HuH-7 (cell line): Measurements from ENCODE around the gene TMEM255A.

Experiments
- DNase-seq: peaks from one replicate; pipeline ENCODE4 v3.0.0; 2011; ENCODE audit warnings: low spot score

TMEM255A gene

DNA sequence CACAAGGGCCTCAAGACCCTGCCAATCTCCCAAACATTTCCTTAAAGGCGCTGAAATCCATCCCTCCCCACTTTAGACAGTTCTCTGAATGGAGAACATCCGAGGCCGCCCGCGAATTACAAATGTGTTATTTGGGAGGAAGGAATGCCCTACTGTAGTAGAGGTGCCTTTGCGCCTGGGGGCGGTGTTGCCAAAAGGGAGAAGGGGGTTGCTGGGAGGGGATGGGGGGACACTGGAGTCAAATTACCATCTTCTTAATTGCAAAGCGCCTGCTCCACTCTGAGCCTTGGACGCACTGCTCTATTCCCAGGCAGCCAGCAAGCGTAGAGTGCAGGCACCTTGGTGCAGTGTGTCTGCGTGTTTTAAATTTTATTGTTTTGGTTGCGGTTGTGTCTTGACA, 2.7 kb downstream of the TMEM255A start:
- no peak for DNase-seq

DNA sequence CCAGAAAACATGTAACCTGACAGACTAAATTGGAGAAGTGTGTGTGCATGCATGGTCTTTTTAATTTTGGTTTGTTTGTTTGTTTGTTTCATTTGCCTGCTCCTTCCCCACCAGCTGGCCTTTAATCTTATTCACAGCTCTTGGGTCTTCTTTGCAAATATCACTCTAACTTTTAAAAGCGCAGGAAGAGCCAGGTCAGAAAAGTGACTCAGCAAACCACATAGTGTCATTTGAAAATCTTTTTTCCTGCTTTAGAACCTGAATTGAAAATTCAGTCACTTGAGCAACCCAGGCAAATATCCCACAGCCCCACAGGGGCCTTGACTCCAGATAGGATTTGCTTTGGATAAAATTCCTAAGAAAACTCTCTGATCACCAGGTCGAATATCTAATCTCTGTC, 4.6 kb downstream of the TMEM255A start:
- no peak for DNase-seq

DNA sequence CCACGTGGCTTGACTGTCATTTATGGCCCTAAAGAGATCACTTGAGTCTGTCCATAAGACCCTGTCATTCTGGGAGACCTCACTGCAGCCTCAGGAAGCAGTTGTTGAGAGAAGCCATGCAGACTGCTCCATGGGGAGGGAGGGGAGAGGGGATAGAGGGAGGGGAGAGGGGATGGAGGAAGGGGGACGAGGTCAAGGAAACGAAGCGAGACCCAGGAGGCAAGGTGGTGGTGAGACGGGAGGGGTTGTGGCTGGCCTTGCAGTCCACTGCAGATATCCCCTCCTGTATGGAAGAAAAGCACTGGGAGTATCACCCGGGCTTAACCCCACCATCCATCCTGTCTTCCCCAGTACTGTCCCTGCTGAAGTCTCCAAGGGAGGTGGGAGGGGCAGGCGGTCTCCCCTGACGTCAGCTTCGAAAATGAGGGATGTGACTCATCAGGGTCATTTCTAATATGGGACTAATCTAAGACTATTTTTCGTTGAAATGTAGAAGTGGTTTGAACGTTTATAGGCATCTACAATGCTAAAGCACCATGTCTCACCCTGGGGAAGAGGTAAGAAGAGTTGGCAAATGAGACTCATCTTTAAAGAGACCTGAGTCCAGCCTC, 5.6 kb downstream of the TMEM255A start:
- no peak for DNase-seq

DNA sequence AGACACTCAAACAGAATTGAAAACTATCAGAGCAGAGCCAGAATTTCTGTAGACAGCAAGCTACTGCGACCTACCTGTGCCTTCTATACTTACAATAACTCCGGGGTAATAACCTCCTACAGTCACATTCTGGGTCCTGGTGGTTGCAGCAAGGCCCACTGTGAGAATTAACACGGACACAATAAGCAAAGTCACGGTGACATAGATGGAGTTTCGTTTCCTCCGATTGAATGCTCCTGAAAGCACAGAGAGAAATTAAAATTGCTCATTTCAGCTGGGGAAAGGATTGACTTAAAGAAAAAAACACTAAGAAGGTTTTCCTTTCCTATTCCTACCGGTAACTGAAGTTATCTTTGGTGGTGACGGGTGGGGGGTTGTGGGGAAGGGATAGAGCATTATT, 7.0 kb downstream of the TMEM255A start:
- no peak for DNase-seq

DNA sequence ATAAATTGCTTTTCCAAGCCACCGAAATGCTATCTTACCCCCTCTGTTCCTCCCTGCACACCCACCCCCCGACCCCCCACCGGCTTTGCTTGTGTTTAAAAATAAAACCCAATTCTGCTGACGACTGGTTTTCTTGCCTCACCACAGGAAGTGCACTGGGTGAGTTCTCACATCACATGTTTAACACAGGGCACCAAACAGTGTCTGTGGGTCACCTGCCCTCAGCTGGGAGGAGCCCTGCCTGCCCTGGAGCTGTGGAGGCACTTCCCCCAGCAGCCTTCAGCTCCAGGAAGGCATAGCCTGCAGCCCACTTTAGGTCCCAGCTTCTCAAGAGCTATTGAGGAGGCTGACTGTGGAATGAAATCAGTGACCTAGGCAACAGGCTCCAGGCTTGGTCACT, 8.8 kb downstream of the TMEM255A start:
- no peak for DNase-seq

DNA sequence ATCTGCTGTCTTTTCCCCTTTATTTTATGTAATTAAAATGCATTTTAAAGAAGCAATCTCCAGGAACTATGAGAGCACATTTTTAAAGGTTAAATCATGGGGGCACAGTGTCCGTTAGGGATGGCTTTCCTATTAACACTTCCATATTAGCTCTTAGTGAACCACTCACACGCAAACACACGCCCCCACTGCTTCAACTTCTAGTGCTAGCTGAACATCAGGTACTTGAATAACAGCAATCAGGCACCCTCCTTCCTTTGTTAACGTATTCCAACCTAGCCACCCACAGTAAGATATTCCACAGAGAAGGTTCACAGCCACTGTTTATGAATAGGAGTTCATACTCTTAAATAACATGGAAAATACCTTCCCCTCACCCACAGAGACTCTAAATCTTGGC, 9.3 kb downstream of the TMEM255A start:
- no peak for DNase-seq

DNA sequence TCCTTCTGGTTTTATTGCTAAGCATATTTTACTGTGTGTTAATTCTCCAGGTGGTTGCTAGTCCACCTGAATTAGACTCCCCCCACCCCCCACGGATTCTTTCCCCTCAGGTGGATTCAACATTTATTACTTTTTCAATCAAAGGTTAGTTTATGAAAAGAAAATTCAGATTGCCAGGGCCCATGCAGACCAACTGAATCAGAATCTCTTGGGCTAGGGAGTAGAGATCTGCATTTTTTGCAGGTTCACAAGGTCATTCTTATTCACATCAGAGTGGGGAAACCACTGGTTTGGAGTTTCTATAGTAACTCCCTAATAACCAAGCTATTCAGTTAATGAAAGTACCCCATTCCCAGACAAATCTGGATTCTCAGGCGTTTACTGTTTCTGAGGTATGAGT, 9.8 kb downstream of the TMEM255A start:
- DNase-seq: no peak

DNA sequence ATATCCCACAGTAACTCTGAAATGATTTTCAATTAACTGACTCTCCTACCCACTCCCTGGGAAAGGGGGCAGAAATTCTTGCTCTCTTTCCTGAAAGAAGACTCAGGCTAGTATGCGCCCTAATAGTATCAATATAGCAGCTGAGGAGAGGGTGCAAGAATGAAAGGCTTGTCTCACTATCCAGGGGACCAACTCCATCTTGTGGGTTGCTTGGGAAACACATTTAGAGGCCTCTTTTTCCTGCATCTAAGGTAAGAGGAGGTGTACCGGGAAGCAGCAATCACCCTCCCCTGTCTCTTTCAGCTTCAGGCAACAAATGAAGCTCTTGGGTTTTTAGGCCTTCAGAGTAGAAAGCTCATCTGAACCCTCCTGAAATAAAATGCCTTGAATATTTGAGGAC, 11.3 kb downstream of the TMEM255A start:
- DNase-seq: no peak

DNA sequence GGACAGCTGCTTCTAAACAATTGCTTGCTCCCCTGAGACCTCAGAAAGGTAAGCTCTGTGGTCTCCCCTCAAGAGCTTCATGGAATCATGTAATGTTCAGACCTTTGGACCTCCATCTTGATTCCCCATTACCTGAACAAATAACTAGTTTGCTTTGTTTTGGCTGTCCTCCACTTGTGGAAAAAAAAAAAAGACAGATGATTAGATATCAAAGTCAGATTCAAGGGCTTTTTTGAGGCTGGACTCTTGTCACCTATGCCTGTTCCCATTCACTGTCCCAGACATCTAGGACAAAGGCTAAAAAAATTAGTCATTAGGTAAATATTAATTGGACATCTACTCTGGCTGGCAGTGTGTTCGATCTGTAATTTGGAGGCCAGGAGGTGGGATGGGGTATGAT, 13.3 kb downstream of the TMEM255A start:
- DNase-seq: no peak

DNA sequence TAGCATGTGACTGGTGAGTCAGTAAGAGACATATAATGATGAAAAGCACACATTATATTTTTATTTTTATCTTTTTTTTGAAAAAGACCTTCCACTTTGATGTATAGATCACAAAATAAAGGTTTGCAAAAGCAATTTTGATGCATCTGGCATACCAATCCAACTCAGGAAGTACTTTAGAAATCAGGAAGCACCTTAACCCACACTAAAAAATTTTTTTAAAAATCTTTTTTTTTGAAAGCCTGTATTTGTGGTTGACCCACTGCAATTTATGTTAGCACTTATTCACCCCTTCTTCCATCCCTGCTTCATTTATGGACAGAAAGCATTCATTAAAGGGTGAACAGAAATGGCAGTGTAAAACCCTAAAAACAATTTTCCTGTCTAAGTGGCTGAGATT, 16.6 kb downstream of the TMEM255A start:
- no peak for DNase-seq

DNA sequence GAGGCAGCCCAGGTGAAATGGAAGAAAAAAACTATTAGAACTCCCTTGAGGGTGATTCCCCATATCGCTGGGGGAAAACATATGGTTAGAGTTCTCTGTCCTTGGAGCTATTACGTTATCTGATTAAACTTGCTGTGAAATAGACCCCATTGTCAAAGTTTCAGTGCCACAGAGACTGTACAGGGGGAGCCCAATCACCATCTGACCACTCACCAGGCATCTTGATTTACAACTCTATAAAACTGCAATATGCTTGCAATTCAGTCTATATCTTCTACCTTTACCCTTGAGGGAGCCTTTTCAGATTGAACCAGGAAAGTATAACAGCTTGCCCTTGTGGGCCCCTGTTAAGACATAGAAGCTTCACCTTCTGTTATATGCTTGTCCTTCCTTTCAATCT, 18.2 kb downstream of the TMEM255A start:
- DNase-seq: no peak

DNA sequence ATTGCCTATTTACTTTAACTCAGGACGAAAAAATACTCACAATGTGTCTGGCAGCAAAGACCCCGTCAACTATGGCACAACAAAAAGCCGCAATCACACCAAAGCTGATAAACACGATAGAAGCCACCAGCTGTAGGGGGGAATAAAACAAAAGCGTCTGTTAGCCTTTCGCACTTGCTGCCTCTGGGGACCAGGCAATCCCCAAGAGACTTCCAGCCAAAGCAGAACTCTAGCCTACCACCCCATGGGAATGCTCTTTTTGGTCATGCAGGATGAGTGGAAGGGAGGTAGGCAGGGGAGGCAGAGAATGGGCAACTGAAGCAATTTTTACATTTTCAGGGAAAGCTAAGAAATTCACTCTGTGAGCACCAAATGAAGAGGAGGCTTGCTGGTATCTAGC, 20.1 kb downstream of the TMEM255A start:
- DNase-seq: no peak

DNA sequence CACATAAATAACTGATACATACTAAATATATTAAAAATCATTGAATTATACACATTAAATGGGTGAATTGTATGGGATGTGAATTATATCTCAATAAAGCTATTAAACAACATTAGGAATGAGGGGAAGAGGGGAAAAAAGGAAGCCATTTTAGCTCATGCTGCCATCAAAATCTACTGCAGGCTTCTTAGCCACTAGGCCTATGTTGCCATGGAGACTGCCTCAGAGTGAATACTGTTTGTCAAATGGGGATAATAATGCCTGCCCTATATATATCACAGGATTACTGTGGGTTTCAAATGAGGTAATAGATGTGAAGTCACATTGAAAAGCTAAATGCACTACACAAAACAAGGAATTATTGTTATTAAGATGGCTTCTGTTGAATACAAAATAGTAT, 21.2 kb downstream of the TMEM255A start:
- DNase-seq: no peak

DNA sequence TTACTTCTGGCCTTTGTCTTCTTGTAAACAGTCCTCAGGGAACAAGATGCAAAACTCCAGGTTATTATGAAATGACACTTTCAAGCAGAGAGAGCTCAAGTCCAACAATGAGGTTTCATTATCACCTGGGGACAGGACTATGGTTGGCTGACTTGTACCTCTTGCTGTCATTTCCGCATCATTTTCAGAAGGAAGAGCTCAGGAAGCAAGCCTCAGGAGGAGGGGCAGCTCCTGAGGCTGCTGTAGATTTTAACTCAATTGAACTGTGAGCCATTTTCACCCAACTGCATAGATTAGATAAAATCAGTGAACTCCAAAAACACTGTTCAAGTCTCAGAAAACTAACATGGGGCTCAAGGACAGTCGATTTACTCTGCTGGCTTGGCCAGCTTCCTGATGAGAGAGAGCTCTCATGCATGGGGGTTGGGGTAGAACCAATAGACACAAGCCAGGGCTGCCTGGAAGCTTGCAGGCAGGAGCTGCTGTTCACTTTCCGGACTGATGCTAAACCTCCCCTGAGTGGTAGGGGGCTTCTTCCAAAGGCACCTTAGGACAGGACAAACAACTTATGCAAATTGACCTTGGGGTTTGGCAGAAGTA, 23.6 kb downstream of the TMEM255A start:
- no peak for DNase-seq

DNA sequence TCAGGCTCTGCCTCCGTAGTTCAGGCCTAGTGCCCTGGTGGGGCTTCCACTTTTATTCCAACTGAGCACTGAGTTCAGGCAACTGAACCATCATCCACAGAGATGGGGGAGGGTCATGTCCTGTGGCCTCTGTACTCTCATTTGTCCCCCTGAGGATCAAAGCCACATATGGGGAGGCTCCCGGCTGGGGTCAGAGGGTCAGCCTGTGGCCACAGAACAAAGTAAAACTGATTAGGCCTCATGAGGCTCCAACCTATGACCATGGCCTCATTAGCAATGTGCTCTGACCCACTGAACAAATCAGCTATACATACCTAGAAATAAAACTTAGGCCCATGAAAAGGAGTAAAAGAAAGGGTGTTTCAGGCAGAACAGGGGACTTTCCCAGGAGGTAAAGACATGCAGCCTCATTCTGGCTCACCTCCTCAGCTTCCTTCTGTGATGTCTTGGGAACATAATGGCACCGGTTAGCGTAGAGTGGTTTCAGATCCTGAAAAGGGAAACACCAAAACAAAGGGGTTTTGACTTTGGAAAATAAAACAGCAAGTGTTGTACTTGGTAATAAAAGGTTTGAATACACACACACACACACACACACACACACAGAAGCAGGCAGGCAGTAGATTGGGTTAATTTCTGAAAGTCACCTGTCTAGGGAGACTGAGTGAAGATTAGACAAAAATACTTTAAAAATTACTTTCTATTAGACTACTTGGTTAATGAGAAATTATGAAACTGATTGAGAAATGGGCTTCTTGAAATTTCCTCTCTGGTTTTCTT, 24.3 kb downstream of the TMEM255A start:
- no peak for DNase-seq

DNA sequence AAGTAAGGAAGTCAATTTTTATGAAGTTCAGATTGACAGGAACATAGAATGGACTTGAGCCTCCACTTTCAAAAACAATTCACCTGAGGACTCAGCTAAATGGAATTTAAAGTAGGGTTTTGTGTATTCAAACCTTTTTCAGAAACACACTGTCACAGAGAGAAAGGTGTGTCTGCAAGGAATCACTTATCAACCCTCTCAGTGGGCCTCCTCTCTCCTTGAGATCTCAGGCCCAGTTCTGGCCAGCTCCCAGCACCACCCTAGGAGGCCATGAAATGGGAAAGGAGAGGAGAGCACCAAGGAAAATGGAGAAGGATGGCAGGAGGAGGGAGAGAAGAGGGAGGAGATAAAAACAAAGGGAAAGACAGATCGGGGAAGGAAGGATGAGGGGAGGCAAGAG, 28.6 kb downstream of the TMEM255A start:
- DNase-seq: no peak

DNA sequence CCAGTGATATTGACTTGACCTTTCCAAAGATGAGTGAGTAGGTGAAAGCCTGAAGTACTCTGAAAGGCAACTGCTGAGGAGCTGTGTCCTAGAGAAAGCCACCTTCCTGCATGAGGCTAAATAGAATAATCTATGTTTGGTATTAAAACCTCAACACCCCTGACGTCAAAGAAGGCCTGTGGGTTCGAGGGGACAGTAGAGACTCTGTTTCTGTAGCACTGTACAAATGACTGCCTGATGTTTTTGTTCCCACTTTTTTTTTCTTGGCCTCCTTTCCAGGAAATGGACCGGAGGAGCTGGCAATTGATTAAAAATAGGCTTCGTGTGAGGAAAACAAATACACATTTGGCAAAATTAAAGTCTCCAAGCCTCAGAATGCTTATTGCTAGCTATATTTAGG, 29.5 kb downstream of the TMEM255A start:
- no peak for DNase-seq

DNA sequence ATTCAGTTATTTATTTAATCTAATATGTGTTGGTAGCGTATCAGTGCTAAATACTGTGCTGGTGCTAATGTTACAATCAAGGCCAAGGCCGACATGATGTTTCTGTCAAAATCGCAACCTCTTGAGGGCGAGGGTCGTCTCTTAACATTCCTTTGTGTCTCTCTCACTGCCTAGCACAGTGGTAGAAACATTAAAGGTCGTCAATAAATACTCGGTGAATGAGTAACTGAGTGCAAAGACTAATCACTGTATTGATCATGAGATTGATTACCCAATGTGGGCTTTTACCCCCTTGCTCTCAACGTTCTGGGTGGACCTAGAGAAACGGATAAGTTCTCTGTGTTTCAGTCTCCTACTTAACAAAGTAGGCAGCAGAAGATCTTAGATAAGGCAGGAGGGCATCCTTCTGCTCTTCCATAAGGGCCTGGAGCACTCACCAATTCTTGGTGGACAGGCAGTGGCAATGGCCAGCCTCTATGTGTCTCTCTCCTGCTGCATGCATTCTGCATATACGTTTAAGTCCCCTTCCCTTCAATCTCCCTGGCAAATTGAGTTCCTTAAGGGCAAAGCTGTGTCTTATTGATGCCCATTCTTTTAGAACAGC, 30.1 kb downstream of the TMEM255A start:
- no peak for DNase-seq

DNA sequence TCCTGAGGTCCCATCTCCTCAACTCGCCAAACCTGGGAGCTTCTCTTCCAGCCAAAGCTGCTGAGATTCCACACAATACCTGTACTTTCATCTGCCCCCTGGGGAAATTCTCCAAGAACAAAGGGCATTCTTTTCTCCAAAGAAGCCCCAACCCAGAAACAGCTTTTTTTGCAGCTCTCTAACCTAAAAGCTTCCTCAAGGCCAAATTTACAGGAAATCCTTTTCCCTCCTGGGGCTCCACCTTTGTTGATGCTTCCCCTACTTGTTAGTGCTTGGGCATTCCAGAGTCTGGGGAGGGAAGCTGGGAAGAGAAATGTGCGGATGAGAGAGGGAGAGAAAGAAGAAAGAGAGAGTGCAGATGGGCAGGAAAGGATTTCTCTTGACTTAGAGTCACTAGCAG, 36.3 kb downstream of the TMEM255A start:
- DNase-seq: no peak

DNA sequence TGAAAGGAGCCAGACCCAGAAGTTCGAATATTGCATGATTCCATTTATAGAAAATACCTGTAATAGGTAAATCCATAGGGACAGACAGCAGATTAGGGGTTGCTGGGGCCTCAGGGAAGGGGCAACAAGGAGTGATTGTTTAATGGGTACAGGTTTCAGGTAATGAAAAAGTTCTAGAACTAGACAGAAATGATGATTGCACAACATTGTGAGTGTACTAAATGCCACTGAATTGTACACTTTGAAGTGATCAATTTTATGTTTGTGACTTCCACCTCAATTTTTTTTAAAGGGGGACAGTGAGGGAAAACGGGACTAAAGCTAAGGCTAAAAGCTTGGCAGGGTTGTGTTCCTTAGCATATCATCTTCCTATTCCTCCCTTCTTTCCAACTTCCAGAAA, 37.1 kb downstream of the TMEM255A start:
- DNase-seq: no peak

DNA sequence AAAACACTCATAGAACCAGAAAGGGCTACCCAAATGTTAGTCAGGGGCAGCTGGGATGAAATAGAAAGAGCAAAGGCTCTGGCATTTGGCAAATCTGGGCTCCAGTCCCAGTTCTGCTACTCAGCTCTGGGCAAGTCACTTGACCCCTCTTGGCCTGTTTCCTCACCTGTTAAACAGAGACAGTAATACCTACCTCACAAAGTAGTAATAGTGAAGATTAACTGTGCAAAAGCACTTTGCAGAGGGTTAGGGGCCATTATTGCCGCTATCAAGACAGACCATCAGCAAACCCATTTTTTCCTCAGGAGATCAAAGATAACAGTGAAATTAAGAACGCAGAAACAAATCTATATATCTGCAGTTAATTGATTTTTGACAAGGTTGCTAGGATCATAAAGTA, 40.0 kb downstream of the TMEM255A start:
- DNase-seq: no peak

DNA sequence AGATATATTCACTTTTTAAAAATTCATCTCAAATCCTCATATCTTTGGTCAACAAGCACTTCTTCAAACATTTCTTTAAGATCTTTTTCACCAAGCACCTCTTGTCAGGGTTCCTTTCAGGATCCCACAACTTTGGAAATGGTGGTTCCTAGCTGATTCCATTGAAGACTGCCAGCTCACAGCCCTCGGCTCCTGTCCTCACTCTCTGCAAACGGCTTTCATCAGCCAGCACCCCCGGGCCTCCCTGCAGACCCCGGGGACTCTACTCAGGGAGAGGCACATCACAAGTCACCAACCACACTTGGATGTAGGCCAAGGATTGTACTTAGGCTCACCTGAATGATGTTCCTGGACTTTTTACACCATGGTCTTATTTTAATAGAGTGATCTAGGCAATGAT, 40.7 kb downstream of the TMEM255A start:
- DNase-seq: no peak

DNA sequence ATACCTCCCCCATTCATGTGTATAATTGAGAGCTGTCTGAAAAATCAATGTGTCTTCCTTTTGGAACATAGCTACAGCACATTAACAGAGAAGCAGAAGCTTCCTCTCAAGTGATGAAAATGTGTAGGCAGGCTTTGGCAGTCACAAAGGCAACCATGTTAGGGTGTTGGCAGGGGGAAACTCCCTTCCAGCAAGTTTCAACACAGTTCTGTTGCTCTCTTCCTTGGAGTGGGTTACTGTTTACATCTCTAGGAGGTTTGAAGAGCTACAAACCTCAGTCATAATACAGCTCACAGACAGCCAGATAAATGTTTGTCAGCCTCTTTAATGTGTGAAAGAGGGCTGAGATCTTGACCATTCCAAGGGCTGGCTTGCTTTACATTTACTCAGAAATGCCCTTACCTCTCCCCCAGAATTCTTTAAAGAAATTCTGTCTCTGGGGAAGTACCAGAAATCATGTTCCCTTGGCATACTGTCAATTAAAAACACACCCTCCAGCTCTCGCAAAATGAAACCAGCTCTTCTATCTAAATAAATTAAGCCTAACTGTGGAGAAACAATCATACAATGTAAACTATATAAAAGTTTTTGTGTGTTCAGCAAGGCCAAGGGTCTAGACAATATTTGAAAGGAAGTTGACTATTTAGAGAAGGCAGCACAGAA, 41.8 kb downstream of the TMEM255A start:
- no peak for DNase-seq
